GM21529 (cell line): Measurements from ENCODE around the gene KRT12.

Experiments
- ATAC-seq: cut with Tn5 transposase; IDR thresholded peaks from one replicate; pipeline ENCODE4 v1.9.1; 2021; ENCODE audit not compliant: unreplicated experiment

The KRT12 gene

DNA sequence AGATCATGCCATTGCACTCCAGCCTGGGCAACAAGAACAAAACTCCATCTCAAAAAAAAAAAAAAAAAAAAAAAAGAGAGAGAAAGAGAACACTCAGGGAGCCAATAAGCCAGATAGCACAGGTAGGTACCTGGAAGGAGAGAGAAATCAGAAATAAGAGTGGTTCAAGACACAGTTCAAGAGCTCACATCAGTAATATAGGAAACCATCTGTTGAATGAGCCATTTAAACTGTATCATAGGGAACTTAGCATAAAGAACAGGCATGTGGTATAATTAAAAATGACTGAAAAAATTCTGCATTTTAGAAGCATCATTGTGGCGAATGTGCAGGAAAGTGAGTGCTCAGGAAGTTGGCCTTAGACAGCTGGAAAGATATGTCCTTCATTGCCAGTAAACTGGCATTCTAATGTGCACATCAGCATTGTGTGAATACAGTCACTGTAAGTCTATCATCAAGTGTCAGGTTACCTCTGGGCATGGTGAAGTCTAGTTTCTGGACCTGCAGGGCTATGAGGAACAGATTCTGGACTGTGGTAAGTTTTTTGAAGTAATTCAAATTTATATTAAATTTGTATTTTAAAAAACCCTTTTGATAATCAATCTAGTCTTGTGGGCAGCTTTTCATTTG is 20.4 kb downstream of the KRT12 start:
- no peak for ATAC-seq

DNA sequence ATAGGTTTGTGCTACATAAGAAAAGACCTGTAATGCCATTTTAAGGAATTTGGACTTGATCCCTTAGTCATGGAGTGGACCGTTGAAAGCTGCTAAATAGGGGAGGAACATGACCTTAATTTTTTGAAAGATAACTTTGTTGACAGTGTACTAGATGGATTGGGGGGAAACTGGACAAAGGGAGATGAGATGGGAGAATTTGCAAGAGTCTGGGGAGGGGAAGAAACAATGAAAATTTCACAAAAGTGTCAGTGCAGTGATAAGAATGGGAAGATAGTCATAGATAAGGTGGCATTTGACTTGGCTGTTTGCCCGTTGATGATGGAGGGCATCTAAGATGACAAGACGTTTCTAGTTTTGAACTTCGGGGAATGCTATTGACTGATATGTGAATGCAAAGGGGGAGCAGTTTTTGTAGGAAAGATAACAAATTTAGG is 22.3 kb downstream of the KRT12 start:
- no peak for ATAC-seq

- no peak for ATAC-seq
Measured at GRCh38 chr17:40843242-40843641, 23.8 kb downstream of the KRT12 start.

DNA sequence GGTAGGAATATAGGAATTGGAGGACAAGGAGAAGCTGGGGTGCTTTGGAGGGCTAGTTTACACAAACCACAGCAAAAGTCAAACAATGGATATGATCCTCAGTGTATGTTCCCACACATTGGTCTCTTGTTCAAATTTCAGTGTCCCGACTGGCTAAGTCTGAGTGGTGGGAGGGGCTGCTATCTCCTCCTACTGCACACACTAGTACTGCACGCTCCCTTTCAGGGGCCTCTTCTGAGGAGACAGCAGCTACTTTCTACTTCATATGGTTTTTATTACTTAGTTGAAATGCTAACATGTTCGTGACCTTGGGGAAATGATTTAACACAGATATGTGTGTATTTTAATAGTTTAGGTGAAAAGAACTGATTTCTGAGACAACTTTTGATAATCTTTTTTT is 25.8 kb downstream of the KRT12 start:
- no peak for ATAC-seq

- no peak for ATAC-seq
Measured at GRCh38 chr17:40839194-40839593, 27.8 kb downstream of the KRT12 start.

DNA sequence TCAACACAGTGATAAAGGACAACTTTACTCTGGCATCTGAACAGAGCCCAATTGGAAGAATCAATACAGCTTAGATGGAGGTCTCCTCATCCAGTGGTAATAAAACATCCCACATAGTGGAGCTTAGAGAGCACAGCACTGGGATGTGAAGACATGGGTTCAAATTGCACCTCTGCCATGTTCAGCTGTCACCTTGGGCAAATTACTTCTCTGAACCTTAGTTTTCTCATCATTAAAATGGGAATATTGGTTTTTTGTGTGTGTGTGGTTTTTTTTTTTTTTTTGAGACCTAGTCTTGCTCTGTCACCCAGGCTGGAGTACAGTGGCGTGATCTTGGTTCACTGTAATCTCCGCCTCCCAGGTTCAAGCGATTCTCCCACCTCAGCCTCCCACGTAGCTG is 31.0 kb downstream of the KRT12 start:
- no peak for ATAC-seq

DNA sequence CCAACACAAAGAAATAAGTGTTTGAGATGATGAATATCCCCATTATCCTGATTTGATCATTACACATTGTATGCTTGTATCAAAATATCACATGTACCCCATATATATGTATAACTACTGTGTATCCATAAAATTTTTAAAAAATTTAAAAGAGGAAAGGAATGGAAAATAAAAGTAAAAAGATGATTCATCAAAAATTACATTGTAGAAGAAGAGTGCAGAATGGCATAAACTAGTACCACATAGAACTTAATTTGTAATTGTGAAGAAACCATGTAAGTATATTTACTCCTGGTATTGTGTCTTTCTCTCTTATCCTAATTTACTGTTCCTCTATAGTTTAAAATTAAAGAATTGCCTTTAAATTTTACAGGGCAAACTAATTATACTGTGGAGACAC is 33.1 kb downstream of the KRT12 start:
- no peak for ATAC-seq

DNA sequence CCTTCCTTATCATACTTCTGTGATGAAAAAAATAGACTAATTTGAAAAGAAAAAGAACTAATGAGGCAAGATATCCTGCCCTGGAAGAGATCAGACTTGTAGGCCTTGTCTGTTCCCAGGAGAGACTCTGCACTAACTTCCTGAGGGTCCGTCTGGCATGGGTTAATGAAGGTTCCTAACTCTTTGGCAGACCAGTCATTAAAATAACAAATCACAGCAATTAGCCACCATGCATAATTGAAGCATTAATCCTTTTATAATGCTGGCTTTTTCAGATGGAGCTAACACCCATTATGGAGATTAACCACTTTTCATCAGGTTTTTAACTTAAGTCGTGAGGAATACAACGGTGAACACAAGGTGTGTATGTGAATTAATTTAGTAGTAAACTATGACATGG is 34.2 kb downstream of the KRT12 start:
- no peak for ATAC-seq

DNA sequence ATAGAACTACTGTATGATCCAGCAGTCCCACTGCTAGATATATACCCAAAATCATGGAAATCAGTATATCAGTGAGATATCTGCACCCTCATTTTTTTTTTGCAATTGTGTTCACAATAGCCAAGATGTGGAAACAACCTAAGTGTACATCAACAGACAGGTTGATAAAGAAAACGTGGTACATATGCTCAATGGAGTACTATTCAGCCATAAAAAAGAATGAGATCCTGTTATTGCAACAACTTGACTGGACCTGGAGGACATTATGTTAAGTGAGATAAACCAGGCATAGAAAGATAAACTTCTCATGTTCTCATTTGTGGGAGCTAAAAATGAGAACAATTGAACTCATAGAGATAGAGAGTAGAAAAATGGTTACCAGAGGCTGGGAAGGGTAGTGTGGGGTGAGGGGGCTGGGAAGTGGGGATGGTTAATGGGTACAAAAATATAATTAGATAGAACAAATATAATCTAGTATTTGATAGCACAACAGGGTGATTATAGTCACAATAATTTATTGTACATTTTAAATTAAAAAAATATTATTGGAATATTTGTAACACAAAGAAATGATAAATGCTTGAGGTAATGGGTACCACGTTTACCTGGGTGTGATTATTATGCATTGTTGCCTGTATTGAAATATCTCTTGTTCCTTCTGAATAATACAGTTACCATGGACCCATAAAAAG is 36.8 kb downstream of the KRT12 start:
- ATAC-seq: no peak

GRCh38 chr17:40828454-40829044 is 38.5 kb downstream of the KRT12 start:
- no peak for ATAC-seq

DNA sequence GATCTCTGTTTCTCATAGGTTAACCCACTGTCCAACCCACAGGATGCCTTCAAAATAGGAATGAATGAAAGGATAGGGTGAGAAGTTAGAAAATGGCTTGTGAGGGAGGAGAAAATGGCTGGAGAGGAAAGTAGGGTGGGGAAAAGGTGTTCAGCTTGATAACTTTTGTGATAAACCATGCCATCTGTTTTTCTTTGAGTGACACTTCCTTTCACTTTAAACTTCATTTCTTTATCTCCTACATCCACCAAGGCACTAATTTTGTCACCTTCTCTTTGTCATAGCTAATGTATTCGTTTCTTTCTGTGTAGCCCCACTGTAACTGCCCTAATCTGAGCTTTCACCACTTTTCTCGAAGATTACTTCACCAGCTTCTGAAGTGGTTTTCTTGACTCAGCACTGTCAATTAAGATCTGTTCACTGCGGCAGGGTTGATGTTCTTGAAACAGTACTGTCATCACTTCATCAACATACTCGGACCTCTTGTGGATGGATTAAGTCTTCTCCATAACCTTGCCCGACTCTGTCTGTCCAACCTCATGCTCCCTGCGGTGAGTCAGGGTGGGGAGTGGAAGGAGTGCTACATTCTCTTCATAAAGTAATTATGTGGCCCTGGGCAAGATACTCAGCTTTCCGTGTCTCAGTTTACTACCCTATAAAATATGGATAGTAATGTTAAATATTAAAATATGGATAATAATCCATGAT is 39.1 kb downstream of the KRT12 start:
- no peak for ATAC-seq

GRCh38 chr17:40825599-40825998 is 41.4 kb downstream of the KRT12 start:
- ATAC-seq: no peak

DNA sequence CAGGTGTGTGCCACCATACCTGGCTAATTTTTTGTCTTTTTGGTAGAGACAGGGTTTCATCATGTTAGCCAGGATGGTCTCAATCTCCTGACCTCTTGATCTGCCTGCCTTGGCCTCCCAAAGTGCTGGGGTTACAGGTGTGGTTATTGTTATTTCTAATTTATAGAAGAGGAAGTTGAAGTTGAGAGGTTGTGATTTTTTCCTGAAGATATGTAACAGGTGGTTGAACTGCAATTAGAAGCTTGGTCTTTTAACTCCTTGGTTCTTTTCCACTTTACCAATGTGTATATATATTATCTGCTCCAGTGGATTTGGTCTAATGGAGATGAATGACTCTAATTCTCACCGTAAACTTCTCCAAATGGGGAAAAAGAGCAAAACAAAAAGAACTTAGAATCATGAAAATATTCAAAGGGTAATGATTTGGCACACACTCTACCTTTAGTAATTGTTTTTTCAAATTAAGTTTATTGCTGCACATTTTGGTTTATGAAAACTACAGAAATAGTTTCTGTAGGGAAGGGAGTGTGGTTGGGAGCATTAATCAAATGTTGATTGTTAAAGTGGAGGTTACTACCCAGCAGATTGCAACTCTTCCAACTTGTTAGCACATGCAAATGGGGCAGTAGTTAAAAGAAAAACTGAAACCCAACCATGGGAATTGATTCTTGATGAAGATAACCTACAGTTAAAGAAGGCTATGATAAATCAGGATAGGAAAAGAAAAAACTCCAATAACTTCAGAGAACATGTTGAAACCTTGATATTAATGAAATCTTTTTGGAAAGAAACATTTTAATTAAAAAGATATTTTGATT is 42.8 kb downstream of the KRT12 start:
- ATAC-seq: no peak

DNA sequence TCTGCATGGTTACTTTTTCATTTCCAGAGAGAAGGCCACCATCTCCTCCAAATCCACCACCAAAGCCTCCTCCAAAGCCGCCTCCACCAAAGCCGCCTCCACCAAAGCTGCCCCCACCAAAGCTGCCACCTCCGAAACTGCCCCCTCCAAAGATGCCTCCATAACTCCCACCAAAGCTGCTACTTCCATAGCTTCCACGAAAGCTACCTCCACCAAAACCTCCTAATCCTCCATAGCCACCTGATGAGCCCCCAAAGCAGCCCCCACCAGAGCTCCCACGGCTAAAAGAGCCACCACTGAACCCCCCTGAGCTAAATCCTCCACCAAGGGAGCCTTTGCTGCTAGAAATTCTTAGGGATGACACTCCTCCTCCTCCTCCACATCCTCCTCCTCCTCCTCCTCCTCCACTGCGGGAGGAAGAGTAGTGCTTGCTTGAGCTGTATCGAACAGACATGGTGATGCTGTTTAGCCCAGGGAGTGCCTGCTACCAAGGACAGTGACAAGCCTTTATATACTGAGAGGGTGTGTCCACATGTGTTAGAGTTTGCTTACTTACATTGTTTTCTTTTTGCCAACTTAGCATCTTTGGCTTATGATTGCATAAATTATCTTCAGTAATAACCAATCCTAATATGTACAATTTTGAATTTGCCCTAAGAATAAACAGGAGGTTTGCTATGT is 44.8 kb downstream of the KRT12 start, which contains the start of gene KRT10:
TSS of gene KRT10 (minus strand) at position 483 of the 681 bp plus-strand sequence. CDS start at position 454, 29 bp downstream.
- no peak for ATAC-seq

GRCh38 chr17:40821536-40821935 is 45.5 kb downstream of the KRT12 start:
- no peak for ATAC-seq

DNA sequence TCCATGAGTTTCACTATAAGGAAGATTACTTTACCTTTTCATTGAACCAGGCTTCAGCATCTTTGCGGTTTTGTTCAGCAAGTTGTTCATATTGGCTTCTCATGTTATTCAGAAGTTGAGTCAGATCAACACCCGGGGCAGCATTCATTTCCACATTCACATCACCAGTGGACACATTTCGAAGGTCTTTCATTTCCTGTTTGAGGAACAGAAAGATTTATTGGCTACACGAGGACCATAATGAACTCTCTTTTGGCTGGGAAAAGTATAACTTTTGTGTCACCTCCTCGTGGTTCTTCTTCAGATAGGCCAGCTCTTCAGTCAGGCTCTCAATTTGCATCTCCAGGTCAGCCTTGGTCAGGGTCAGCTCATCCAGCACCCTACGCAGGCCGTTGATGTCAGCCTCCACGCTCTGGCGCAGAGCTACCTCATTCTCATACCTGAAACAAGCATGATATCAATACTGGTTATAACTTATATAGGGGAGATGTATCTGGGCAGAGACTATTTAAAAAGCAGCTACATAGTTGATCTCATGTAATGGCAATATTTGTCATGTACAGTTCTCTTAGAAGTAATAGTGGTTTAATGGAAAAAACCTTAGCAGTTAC is 46.7 kb downstream of the KRT12 start:
- ATAC-seq: no peak

GRCh38 chr17:40819528-40820125 is 47.4 kb downstream of the KRT12 start:
- ATAC-seq: no peak

DNA sequence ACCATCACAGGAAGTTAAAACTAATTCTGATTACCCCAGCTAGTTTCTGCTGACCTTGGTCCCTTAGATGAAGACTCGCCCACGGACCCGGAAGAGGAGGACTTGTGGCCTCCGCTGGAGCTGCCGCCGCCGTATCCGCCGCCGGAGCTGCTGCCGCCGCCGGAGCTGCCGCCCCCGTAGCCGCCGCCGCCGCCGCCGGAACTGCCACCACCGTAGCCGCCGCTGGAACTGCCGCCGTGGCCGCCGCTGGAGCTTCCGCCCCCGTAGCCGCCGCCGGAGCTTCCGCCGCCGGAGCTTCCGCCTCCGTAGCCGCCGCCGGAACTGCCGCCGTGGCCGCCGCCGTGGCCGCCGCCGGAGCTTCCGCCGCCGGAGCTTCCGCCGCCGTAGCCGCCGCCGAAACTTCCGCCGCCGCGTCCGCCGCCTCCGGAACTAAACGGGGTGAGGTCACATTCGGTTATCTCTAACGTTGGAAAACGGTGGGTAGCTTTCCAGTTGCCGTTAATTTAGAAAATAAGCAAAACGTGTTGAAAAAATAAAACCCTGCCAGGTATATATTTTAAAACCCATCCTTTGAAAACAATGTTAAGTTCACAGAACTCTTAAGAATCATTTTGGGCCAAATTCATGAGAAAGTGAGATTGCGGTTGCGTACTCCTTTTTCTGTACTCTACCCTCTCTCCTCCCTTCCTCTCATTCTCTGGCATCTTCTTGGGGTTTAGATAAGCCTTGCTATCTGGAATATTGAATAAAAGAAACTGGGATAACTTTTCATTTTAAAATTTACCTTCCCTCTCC is 48.1 kb downstream of the KRT12 start:
- peak; percentile 60 for ATAC-seq

DNA sequence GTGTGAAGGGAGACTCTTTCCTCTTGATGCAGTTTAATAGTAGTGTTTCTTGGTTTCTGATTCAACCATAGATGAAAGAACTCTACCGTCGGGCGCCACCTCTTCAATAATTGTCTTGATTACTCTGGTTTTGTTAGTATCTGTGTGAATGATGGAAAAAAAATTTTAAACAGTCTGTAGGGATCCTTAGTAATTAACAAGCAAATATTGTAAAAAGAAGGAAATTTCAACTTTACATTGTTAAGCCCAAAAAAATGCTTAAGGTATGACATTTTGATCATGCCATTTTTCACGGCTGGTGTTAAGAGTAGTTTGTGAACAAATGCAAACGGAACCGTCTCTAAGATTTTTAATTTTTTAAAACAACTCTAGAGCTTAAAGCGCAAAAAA is 48.7 kb downstream of the KRT12 start:
- no peak for ATAC-seq
